Fibroblast of skin of left quadriceps (primary cell): ENCODE data around the gene FFAR2.
"Not testable (repeated sequence)": the region's sequence is repeated elsewhere in the genome, so short reads cannot be mapped to it uniquely, and the experiment has no call there.

Experiments used
- DNase-seq, 2 experiments: peaks; one replicate each; pipeline ENCODE4 v3.0.0-alpha.2; 2013; ENCODE audit warnings: low read depth in 2 of 2

FFAR2 gene

DNA sequence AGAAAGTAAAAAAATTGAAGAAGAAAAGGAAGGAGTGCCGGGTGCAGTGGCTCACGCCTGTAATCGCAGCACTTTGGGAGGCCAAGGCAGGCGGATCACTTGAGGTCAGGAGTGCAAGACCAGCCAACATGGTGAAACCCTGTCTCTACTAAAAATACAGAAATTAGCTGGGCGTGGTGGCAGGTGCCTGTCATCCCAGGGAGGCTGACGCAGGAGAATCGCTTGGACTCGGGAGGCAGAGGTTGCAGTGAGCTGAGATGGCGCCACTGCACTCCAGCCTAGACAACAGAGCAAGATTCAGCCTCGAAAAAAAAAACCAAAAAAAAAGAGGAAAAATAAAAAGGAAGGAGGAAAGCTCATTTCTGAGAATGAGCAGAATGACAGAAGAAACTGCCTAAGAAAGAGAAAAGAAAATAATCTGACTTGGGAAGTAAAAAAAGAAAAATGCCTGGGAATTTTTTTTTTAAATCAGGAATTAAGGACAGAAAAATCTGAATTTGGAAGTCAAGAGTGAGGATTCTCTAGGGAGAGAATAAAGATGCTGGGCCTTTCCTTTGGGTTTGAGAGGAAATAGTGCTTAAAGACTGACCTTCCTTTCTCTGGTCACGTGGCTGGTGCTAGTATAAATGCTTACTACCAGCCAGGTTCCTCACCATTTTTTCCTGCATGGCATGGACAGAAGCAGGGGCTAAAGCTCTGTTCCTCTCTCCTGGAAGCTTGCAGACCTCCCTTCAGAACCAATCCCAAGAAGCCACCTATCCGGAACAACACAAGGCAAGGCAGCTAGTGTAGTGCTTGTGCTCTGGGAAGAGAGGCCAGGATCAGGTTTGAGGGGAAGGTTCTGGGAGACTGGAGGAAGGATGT lies at the start of gene FFAR2:
FFAR2 (plus strand) TSS at position 652 of the 864 bp plus-strand sequence. CDS start 1,458 bp downstream, outside the sequence.
- DNase-seq = no peak

DNA sequence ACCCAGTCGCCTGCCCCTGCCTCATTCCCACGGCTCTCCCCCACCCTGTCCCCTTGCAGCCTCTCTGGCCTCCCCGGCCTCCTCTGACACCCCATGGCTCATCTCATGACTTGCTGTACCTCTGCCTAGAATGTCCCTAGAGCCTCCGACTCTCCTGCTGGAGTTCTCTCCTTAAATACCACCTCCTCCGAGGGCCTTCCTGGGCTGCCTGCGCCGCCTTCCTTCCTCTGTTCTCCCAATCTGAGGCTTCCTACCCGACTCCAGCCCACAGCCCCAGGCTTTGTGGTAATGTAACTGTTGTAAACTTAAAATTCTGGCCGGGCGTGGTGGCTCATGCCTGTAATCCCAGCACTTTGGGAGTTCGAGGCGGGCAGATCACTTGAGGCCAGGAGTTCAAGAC lies 49.5 kb upstream of the FFAR2 start:
- DNase-seq = no peak

DNA sequence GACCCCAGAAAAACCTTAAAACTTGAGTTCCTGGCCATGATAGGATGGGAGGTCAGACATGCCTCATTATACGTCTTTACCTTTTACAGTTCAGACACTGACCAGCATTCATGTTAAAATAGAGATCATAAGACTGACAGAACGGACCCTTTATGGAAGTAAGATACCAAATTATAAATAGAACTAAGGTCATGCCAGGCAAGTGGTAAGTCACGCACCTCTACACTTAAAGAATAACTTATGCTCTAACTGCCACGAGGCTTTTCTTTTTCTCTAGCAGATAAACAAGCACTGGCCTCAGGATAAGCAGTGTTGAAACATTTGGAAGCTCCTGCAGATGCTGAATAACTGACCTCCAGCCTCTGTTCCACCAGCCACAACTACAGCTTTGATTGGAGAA lies 48.8 kb upstream of the FFAR2 start:
- no peak for DNase-seq

DNA sequence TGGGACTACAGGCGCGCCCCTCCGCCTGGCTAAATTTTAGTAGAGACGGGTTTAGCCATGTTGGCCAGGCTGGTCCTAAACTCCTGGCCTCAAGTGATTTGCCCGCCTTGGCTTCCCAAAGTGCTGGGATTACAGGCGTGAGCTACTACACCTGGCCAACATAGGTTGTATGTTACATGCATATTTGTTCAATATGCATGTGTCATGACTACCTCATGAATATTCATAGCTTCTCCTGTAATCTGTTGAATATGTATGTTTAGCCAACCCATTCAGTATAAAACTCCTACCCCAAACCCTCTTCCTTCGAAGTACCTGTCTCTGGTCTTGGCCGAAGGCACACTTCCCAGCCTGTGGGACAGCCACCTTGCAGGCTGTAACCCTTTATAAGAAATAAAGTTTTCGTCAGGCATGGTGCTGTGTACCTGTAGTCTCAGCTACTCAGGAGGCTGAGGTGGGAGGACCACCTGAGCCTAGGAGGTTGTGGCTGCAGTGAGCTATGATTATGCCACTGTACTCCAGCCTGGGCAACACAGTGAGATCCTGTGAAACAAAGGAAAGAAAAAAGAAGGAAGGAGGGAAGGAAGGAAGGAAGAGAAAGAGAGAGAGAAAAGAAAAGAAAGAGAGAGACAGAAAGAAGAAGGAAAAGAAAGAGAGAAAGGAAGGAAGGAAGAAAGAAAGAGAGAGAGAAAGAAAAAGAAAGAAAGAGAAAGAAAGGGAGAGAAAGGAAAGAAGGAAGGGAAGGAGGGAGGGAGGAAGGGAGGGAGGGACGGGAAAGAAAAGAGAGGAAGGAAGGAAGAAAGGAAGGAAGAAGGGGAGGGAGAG lies 47.9 kb upstream of the FFAR2 start:
- DNase-seq = no peak

DNA sequence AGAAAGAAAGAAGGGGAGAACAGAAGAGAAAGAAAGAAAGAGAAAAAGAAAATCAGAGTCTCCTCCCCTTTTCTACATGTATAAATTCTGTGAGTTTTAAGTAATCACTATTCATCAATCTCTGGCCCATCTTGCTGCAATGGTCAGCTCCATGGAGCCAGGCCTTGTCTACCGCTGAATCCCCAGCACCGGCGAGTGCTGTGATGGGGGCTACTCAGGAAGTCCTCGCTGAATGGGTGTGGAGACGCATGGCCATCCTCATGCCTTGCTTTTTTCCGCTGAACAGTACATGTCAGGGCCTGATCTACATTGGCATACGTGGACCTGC lies 47.3 kb upstream of the FFAR2 start:
- DNase-seq = no peak

DNA sequence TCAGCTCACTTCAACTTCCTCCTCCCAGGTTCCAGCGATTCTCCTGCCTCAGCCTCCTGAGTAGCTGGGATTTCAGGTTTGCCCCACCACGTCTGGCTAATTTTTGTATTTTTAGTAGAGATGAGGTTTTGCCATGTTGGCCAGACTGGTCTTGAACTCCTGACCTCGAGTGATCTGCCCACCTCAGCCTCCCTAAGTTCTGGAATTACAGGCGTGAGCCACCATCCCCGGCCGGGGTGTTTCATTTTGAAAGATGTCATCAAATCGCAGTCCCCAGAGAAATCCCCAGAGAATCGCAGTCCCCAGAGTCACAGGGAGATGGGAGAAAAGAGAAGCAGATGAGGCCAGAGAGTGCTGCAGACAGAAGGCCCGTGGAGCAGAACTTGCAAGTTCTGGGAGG lies 46.6 kb upstream of the FFAR2 start:
- not testable (repeated sequence) for DNase-seq

DNA sequence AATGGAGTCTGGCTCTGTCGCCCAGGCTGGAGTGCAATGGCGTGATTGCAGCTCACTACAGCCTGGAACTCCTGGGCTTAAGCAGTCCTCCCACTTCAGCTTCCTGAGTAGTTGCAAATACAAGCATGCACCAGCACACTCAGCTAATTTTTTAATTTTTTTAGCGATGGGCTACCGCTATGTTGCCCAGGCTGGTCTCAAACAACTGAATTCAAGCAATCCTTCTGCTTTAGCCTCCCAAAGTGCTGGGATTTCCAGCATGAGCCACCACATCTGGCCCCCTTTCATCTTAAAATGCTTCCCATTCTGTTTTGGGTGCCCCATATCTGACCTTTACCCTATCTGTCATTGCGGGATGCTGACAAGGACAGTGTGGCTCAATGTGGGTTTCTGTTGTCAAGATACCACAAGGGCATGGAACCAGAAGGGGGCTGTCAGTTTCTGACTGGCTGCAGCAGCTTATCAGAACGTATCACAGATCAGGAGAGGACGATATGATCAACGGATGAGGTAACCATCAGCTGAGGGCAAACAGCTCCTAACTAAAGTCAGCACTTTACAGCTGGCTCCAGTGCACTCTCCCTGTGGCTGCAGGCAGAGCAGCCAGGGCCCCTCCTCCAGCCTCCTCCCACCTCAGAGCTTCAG lies 44.8 kb upstream of the FFAR2 start:
- DNase-seq = no peak

DNA sequence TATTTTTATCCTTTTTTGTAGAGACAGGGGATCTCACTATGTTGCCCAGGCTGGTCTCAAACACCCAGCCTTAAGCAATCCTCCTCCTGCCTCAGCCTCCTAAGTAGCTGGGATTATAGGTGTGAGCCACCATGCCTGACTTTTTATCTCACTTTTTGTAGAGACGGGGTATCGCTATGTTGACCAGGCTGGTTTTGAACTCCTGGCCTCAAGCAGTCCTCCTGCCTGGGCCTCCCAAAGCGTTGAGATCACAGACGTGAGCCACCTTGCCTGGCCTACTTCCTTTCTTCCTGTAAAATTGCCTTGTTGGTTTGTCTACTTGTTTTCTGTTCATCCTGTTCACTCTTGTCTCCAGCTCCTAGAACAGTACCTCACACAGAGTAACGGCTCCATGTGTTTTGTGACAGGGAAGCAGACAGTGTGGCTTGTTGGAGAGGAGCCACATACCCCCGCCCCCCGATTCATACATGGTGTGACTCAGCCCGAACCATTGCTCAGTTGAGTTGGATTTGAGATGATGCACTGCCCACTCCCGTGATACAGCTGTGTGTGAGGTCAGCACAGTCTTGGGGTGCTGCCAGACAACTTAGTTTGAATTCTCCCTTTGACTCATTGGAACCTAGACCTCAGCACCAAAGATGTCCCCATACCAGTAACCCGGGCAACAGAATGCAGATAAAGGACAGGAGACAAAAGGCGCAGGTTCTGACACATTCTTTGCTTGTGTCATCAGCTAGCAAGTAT lies 43.0 kb upstream of the FFAR2 start:
- peak; percentile 70 to 74 for DNase-seq

DNA sequence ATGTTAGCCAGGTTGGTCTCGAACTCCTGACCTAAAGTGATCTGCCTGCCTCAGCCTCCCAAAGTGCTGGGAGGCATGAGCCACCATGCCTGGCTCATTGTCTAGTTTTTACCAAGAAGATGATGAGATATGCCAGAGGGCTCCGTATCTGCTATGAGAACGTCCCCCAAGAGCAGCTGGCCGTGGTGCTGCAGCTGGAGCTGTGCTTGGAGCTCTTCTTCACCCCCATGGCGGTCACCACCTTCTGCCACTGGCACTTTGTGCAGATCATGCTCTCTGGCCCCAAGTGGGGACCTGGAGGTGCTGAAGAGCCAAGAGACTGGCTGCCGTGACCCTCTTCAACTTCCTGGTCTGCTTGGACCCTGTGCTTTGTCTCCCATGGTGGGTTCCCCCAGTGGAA lies 40.4 kb upstream of the FFAR2 start:
- DNase-seq = no peak

DNA sequence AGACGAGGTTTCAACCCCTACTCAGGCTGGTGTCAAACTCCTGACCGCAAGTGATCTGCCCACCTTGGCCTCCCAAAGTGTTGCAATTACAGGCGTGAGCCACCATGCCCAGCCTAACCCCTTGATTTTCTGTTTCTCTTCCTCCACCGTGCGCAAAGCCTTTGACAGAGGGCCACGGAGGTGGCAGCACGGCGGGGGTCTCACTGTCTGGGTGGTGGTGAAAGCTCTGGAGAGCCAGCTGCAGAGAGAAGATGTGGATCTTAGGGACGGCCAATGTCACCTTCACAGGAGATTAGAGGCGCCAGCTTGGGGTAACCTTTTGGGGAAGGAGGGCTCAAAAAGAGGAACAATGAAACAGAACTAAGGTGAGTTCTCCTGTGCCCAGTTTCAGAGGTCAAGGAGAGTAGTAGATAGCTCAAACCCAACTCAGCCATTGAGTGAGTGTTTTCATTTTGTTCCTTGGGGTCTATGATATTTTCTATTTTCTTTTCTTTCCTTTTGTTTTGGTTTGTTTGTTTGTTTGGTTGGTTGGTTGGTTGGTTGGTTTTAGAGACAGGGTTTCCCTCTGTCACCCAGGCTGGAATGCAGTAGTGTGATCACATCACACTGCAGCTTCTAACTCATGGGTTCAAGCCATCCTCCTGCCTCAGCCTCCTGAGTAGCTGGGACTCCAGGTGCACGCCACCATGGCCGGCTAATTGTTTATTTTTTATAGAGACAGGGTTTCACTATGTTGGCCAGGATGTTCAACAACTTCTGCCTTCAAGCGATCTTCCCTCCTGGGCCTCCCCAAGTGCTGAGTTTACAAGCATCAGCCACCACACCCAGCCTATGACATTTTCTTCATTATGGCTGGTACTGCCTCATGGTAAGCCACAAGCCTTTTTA lies 39.5 kb upstream of the FFAR2 start:
- DNase-seq = no peak

DNA sequence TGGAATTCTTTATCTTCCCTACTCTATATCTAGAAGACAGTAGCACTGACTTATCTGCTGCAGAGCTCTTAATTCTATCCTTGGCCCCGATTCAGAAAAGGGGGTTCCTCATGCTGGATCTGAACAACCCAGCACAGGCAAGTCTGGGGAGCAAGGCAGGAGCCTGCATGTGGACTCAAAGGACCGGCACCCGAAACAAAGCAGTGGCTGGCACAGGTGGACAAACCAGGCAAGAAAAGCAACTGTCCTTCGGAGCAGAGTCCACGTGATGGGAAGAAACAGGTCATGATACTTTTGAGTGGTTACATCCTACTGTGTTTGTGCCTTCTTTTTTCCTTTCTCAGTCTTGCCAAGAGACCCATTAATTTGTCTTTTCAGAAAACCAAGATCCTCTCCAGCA lies 38.9 kb upstream of the FFAR2 start:
- DNase-seq = no peak

DNA sequence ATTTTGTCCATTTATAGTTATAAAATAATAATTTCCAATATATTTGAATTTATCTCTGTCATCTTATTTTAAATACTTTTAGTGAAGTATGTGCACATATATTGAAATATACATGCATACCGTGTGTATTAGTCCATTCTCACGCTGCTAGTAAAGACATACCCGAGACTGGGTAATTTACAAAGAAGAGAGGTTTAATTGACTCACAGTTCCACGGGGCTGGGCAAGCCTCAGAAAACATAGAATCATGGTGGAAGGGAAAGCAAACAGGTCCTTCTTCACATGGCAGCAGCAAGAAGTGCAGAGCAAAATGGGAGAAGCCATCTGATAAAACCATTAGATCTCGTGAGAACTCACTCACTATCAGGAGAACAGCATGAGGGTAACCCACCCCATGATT lies 37.6 kb upstream of the FFAR2 start:
- DNase-seq = no peak

DNA sequence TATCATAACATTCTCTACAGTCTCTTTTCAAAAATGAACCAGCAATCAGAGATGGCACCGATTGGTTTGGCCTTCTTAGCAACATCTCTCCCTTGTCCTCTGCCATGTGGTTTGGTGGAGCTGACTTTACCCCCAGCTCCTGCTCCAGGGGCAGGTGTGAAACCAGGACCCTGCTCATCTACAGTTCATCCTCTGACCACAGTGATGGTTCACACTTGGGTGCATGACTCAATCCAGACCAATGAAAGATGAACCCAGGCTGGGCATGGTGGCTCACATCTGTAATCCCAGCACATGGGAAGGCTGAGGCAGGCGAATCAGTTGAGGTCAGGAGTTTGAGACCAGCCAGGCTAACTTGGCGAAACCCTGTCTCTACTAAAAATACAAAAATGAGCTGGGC lies 33.6 kb upstream of the FFAR2 start:
- no peak for DNase-seq

DNA sequence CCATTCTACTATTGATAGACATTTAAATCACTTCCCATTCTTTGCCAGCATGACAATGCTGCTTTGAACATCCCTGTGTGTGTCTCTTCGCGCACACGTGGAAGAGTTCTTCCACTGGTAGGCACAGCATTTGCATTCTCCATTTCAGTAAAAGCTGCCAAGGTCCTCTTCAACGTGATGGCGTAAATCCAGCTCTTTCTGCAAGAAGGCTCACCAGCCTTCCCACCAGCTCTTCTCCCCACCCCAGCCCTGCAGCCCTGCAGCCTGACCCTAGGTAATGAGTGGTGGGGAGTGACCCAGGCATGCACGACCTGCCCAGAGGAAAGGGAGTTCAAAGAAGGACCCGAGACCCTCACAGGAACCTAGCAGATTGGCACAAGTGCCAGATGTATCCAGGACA lies 31.7 kb upstream of the FFAR2 start:
- no peak for DNase-seq

DNA sequence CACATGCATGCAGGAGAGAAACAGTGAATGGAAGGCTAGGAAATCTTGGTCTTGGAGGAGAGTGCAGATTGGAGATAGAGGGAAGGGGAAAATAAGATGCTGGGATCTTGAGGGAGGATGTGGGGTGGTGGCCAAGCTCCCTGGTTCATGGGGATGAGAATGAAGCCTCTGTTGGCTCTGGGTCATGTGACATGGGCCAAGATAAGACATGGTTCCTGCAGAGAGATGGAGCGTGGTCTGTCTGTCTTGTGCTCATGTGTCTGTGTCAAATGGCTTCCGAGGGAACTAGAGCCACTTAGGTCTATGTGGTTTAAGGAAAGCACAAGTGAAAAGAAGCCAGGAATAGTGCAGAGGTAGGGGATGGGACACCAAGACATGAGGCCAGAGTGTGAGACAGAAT lies 30.8 kb upstream of the FFAR2 start:
- no peak for DNase-seq

DNA sequence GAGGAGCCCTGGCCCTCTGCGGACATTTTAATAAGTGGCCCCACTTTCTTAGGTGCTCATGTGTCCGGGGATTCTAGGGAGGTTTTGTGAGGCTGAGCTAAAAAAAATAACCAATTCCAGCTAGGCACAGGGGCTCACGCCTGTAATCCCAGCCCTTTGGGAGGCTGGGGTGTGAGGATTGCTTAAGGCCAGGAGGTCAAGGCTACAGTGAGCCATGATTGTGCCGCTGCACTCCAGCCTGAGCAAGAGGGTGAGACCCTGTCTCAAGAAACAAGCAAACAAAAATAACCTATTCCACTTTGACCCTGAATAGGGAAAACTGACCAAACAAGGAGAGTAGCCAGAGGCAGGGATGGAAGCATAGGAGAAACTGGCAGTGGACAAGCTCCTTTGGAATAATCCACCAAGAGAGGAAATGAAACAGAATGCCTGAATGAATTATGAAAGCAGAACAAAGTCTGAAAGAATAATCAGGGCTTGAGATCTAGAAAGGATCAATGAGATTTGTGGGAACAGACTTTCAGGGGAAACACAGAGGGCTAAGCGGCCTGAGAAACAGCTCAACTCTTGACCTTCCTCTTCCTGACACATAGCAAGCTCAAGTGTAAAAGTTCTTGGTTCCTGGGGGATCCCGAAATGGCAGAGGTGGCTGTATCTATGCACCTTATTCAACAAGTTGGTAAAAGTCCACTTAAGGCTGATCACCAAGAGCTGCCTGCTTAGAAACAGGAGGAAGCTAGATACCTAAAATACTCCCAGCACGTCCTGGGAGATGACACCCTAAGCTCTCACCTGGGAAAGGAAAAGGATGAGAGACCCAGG lies 30.1 kb upstream of the FFAR2 start:
- no peak for DNase-seq

DNA sequence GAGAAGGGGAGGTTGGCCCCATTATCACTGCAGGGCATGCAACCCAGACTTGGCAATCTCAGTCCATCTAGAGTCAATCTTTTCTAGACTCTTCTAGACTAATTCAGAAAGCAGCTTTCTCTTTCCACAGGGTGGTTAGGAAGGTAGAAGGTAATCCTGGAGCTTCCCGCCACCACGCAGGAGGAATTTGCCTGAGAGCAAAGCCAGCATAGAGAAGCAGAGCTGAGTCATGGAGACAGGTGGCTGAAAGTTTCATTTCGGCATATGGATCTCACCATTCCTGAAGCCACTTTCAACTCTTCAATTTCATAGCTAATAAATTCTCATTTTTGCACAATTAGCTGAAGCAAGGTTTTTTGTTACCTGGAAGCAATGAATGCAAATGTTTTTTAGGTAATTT lies 29.0 kb upstream of the FFAR2 start:
- DNase-seq = no peak

DNA sequence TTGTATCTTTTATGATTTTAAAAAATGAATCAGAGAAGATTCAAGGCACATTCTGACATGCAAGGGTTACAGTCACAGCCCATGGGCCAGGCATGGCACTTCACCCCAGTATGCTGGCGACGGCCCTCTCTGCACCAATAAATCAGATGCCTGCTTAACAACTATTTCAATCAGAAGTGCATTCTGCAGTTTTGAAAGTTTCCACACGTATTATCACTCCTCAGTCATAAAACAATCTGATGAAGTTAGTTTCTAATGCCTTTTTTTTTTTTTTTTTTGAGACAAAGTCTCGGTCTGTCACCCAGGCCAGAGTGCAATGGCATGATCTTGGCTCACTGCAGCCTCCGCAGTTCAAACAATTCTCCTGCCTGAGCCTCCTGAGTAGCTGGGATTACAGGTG lies 28.3 kb upstream of the FFAR2 start:
- DNase-seq = no peak

DNA sequence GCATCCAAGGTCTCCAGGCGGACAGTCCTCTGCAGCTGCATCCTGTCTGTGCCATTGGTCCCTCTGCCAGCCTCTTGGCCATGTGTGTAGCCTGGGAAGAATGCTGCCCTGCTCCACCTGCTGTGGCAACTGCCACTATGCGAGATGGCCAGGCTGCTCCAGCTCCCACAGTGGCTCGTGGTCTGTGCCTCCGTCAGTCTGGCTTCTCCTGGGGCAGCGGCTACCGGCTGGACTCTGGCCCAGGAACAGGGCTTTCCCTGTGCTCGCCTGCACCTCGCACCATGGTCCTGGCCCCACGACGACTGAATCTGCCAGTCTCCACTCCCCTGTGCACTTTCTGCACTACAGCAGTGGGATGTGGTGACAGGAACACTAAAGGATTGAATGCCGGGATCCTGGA lies 26.7 kb upstream of the FFAR2 start:
- DNase-seq = no peak

DNA sequence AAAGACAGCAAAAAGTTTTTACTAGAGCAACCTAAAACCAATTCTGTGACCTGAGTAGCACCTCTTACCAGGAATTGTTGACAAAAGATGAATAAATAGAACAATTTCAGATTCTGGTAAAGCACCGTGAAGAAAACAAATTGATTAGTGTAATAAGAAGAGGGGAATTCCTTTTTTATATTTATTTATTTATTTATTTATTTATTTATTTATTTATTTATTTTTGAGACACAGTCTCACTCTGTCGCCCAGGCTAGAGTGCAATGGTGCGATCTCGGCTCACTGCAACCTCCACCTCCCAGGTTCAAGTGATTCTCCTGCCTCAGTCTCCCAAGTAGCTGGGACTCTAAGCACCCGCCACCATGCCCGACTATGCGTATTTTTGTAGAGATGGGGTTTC lies 24.7 kb upstream of the FFAR2 start:
- DNase-seq = not testable (repeated sequence)
